Activated CD4-positive, CD25-positive, alpha-beta regulatory T cell (primary cell): ENCODE data around the gene MYH16.
"Not testable (repeated sequence)": the region's sequence is repeated elsewhere in the genome, so short reads cannot be mapped to it uniquely, and the experiment has no call there.

Source experiments
- DNase-seq, 4 experiments: peaks; one replicate each; lab custom pipeline; 2025; lab: John Stamatoyannopoulos, UW

MYH16 gene

GRCh38 chr7:99272476-99273045, at the start of gene MYH16:
Gene MYH16, plus strand, starts transcription at chr7:99272839.
- no peak for DNase-seq

DNA sequence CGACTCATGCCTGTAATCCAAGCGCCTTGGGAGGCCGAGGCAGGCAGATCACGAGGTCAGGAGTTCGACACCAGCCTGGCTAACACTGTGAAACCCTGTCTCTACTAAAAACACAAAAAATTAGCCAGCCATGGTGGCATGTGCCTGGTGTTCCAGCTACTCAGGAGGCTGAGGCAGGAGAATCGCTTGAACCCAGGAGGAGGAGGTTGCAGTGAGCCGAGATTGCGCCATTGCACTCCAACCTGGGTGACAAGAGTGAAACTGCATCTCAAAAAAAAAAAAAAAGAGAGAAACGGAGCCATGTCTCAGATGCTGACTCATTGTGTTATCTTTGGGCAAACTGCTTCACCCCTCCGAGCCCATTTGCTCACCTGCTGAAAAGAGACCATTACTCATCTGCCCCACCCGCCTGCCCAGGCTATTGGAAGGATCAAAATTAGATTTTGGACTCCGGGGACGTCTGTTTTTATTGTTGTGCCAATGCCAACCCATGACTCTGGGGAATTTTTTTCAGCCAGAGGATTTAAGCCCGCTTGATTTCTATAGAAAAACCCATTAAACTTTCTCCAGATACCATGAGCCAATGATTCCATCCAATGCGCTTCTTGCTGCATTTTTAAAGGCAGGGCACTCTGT, 48.3 kb upstream of the MYH16 start:
- DNase-seq = not testable (repeated sequence)

DNA sequence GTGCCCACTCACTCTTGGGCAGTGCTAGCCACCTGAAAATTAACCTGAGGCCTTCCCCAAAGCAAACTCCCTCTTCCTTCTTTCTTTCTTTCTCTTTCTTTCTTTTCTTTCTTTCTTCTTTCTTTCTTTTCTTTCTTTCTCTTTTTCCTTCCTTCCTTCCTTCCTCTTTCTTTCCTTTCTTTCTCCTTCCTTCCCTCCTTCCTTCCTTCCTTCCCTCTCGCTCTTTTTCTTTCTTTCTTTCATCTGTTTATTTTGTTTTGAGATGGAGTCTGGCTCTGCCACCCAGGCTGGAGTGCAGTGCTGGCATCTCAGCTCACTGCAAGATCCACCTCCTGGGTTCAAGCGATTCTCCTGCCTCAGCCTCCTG, 47.8 kb upstream of the MYH16 start:
- DNase-seq = no peak

GRCh38 chr7:99229234-99229633, 43.4 kb upstream of the MYH16 start:
- no peak for DNase-seq

GRCh38 chr7:99232082-99232770, 40.4 kb upstream of the MYH16 start:
- DNase-seq = no peak

DNA sequence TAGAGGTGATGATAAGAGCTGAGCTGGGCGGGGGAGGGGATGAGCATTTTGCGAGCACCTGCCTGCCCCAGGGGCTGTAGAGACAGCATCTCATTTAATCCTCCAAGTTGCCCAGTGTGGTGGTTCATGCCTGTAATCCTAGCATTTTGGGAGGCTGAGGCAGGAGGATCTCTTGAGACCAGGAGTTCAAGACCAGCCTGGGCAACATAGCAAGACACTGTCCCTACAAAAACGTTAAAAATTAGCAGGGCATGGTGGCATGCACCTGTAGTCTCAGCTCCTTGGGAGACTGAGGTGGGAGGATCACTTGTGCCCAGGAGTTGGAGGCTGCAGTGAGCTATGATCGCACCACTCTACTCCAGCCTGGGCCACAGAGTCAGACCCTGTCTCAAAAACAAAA, 39.7 kb upstream of the MYH16 start:
- DNase-seq = not testable (repeated sequence)

DNA sequence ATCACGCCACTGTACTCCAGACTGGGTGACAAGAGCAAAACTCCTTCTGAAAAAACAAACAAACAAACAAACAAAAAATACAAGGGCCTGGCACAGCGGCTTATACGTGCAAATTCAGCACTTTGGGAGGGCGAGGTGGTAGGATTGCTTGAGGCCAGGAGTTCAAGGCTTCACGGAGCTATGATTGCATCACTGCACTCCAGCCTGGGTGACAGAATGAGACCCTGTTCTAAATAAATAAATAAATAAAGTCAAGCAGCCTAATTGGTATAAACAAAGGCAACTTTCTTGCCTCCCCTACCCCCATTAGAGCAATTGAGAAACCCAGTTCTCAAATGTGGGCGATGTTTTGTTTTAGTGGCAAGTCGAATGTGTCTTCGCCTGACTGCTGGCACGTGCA, 38.5 kb upstream of the MYH16 start:
- no peak for DNase-seq

DNA sequence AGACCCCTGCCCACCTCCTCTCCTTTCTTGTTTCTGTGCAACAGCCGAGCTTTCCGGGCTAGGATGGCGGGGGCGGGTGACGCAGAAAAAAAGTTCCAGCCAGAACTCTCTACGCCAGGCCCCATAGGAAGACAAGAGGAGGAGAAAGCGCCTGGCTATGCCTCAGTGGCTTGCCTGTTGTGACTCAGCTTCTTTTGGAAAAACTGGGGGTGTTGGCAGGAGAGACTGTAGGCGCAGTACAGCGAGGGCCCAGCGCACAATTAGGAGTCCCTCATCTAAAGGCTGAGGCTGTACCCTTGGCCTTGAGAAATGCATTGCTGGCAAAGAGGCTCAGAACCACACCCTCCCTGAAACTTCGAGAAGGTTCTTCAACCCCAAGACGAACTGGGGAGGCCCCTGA, 36.7 kb upstream of the MYH16 start:
- no peak for DNase-seq

- DNase-seq = not testable (repeated sequence)
Observed at GRCh38 chr7:99237876-99238275, 34.8 kb upstream of the MYH16 start.

- no peak for DNase-seq
Observed at GRCh38 chr7:99238558-99239341, 33.9 kb upstream of the MYH16 start.

DNA sequence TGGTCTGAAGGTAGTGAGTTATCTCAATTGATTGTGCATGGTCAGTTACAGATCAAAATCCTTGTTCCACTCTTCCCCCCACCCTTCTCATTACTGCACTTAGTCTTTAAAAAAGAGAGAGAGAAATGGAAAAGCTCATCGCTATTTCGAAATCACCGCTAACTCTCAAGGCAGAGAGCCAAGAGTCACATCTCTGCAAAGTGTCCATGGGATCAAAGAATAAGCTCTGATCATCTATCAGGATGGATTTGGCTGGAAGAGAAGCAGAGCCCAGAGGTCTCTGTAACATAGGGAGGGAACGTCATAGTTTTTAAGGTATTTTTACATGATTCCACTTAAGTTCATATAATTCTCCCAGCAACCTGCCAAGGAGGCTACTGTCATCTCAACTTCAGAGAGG, 30.0 kb upstream of the MYH16 start:
- DNase-seq = no peak

DNA sequence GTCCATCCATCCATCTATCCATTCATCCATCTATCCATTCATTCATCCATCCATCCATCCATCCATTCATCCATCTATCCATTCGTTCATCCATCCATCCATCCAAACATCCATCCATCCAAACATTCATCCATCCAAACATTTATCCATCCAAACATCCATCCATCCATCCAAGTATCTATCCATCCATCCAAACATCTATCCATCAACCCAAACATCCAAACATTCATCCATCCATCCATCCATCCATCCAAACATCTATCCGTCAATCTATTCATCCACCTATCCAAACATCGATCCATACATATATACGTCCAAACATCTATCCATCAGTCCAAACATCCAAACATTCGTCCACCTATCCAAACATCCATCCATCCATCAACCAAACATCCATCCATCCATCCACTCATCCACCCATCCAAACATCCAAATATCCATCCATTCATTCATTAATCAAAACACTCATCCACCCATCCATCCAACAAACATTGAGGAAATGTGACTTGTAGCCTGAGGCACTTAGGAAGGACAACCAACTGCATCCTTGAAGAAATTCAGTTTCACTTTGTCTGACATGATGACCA, 28.8 kb upstream of the MYH16 start:
- DNase-seq = no peak

DNA sequence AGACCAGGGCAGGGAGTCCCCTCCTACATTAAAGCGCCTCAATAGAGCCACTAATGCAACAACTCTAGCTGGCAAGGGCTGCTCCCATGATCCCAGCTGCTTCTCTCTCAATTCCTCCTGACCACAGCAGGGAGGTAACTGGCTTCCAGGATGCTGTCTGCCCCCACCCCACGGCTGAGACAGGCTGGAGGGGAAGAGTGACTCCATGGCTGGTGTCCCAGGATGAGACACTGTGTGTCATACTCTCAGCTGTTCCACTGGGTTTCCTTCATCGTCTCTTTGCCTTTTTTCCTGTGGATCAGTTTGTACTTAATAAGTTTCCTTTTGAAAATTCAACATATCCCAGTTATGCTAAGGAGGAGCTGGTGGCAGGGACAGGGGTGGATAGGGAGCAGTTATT, 27.7 kb upstream of the MYH16 start:
- no peak for DNase-seq

DNA sequence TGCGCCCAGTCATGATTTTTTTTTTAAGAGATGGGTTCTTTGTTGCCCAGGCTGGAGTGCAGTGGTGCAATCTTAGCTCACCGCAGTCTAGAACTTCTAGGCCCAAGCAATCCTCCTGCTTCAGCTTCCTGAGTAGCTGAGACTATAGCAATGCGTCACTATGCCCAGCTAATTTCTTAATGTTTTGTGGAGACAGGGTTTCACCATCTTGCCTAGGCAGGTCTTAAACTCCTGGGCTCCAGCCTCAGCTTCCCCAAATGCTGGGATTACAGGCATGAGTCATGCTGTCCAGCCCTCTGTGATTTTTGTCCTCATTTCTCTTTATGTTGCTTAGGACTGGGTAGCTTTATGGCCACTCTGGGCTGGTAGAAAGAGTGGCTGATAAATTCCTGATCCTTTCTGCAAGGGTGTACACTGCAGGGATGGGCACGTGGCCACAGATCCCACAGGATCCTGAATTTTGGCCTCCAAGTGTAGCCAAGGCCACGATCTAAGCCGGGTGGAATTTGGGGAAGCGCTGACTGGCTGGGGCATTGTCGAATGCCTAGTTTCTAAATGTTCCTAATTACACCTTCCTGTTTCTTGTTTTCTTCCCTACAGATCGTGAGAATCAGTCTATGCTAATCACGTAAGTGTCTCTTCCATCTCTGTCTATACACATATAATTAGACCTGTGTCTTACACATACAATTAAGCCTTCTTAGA, 24.1 kb upstream of the MYH16 start:
- DNase-seq = no peak

DNA sequence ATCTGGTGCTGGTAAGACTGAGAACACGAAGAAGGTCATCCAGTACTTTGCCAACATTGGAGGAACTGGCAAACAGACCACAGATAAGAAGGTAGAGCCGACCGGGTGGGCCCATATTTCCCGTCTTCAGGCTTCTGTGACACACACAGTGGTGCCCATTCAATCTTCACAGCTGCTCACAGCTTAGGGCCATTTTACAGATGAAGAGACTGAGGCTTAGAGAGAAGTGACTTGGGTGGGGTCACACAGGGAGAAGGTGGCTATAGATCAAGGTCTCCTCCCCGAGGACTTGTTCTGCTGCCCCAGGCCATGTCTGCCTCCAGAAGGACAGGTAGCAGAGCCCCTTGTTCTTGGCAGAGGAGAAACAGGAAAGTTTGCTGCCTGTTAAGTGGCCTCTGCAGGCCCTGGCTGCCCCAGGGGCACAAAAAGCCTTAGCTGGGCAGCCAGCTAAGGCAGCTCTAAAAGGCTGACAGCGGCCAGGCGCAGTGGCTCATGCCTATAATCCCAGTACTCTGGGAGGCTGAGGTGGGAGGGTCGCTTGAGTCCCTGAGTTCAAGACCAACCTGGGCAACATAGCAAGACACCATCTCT, 22.6 kb upstream of the MYH16 start:
- DNase-seq = no peak

GRCh38 chr7:99252166-99252895, 20.3 kb upstream of the MYH16 start:
- DNase-seq = no peak

GRCh38 chr7:99253369-99253768, 19.3 kb upstream of the MYH16 start:
- DNase-seq = no peak

GRCh38 chr7:99254390-99254789, 18.2 kb upstream of the MYH16 start:
- DNase-seq = no peak

- no peak for DNase-seq
Observed at GRCh38 chr7:99255463-99255862, 17.2 kb upstream of the MYH16 start.

- DNase-seq = no peak
Observed at GRCh38 chr7:99257065-99257464, 15.6 kb upstream of the MYH16 start.

DNA sequence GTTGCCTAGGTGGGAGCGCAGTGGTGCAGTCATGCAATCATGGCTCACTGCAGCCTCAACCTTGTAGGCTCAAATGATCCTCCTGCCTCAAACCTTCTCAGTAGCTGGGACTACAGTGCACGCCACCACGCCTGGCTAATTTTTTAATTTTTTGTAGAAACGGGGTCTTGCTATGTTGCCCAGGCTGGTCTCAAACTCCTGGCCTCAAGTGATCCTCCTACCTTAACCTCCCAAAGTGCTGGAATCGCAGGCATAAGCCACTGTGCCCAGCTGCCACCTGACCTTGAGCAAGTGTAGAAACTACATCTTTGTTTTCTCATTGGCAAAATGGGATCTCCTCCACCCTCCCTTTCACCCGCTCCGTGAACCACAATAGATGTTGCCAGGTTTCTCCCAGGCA, 15.0 kb upstream of the MYH16 start:
- DNase-seq = no peak
